A172 (cell line): ENCODE measurements around the gene AJM1. TPM values are rescaled to one million over a fixed set of nuclear protein-coding genes. Genes with fewer than 3 reads are reported as not detected.
A peak's percentile ranks its signal among the peaks of the same experiment; 100 is the strongest.

Experiments
- DNase-seq: peaks from one replicate; pipeline ENCODE4 v3.0.0-alpha.2; 2015; ENCODE audit warnings: low spot score
- total RNA-seq: library from RNA; depleted of rRNA; stranded (reverse); fragments of >200 nt; shearing (Covaris generic); gene quantifications from 2 replicates; pipeline ENCODE4 v1.2.3, GENCODE V29; 2014

The AJM1 gene
- total RNA-seq, 1 experiment from 2014 or later: 2.1 TPM

GRCh38 chr9:136844761-136845464 lies 2.6 kb downstream of the AJM1 start:
- DNase-seq: no peak

GRCh38 chr9:136845465-136846260 lies 3.4 kb downstream of the AJM1 start:
- no peak for DNase-seq

- no peak for DNase-seq
These were observed 4.3 kb downstream of the AJM1 start for GRCh38 chr9:136846376-136847087.

DNA sequence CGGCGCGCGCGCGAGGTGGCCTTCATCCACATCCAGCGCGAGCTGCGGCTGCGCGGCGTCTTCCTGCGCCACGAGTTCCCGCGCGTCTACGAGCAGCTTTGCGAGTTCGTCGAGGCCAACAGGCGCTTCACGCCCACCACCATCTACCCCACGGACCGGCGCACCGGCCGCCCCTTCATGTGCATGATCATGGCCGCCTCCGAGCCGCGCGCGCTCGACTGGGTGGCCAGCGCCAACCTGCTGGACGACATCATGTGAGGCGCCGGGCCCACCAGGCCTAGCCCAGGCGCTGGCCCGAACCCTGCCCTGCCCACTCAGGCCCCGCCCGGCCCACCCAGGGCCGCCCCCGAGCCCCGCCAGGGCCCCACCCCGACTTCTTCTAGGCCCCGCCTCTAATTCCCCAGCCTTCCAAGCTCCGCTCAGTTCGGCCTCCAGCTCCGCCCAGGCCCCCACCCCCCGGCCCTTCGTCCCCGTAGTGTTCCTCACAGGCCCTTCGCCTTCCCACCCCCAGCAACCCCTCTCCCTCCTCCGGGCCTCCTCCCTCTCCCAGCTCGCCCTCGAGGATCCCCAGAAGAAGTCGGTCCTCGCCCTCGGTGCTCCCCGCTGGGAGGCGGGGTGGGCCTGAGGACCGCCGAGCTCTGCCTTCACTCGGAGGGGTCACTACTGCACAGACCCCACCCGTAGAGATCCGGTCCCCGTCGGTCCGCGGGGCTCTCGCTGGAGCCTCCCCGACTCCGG lies 5.0 kb downstream of the AJM1 start:
- DNase-seq: no peak

DNA sequence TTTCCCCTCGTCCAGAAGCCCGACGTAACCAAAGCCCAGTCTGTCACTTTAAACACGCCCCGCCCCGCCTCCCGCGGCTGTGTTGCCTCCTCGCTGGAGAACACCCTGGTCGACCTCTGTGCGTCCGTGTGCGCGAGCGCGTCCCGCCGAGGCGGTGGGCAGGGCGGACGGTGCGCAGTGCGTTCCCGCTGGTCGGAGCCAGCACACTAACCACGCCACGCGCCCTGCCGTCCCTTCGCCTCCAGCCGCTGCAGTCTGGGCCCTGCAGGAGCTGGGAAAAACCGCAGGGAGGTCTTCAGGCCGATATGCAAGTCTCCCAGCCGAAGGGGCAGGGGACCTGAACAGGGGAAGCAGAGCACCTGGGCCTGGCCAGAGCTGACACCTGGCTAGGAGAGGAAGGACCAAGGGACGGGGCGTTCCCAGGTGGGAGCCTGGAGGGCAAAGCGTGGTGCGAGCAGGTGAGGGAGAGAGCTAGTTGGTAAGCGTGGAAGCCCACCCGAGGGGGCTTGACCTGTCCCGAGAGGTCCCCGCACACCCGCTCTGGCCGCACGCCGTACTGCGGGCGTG lies 5.6 kb downstream of the AJM1 start:
- DNase-seq: no peak

- no peak for DNase-seq
These were observed 6.2 kb downstream of the AJM1 start for GRCh38 chr9:136848393-136849037.

DNA sequence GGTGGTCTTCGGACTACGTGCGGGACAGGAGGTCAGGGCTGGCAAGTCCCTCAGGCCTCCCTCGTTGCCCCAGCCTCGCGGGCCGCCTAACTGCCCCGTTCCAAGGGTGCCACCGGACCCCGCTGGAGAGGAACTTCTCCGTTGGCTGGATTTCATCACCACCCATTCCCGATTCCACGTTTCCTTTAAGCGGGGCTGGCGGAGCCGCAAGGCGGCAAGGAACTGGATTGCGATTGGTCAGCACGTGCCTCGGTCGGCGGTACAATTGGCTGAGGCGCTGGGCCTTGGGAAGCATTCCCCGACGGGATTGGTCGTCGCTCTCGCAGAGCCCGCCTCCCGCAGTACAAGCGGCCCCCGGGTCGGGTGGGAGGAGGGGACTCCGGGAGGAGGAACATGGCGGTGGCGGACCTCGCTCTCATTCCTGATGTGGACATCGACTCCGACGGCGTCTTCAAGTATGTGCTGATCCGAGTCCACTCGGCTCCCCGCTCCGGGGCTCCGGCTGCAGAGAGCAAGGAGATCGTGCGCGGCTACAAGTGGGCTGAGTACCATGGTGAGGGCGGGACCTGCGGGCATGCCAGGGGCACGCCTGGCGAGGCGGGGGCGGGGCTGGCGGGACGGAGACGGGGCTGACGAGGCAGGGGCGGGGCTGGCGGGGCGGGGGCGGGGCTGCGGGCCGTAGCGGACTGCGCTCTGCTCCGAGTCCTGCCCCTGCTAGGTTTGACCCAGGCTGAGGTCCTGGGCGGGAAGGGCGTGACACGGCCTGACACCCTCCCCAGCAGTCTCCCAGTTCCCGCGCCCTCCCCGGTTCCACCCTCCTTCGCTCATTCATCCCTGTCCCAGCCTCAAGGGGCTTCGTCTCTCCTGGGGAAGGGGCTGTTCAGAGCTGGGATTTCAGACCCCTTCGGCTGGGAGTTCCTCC lies 7.0 kb downstream of the AJM1 start, which contains the start of gene PHPT1:
Gene PHPT1, plus strand, starts transcription at position 372 of the 922 bp plus-strand sequence. Its CDS starts 22 bp downstream, at position 394.
- peak; percentile 99 for DNase-seq

DNA sequence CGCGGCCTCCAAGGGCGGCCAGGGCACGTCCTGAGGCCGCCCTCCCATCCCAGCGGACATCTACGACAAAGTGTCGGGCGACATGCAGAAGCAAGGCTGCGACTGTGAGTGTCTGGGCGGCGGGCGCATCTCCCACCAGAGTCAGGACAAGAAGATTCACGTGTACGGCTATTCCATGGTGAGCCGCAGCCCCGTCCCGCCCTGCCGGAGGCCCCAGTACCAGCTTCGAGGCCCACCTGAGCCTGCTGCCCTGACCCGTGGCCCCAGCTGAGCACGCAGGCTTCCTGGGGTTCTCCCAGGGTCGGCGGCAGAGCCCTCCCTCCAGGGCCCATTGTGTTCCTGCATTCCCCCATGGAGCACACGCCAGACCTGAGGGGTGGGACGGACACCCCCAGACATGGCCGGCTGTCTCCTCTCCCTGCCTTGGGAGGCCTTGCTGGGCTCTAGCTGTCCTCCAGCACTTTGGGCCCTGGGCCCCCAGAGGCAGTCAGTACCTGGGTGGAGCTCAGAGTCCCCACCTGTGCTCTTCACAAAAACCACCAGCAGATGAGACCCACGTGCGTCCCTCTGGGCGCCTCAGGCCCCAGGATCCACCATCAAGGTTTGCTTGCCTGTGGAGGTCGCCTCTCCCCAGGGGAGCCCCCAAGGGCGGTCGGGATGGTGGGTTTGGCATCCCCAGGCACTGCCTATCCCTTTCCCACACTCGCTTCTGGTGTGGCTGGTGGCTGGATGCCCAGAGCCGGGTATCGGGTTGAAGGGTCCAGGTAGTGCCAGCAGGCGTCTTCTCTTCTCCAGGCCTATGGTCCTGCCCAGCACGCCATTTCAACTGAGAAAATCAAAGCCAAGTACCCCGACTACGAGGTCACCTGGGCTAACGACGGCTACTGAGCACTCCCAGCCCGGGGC lies 7.9 kb downstream of the AJM1 start:
- DNase-seq: no peak

- DNase-seq: no peak
These were observed 8.8 kb downstream of the AJM1 start for GRCh38 chr9:136850866-136851775.

GRCh38 chr9:136851941-136852663 lies 9.8 kb downstream of the AJM1 start, which contains the start of gene MAMDC4:
MAMDC4 (plus strand) TSS chr9:136852346; CDS start chr9:136852417, 71 bp downstream.
- no peak for DNase-seq

DNA sequence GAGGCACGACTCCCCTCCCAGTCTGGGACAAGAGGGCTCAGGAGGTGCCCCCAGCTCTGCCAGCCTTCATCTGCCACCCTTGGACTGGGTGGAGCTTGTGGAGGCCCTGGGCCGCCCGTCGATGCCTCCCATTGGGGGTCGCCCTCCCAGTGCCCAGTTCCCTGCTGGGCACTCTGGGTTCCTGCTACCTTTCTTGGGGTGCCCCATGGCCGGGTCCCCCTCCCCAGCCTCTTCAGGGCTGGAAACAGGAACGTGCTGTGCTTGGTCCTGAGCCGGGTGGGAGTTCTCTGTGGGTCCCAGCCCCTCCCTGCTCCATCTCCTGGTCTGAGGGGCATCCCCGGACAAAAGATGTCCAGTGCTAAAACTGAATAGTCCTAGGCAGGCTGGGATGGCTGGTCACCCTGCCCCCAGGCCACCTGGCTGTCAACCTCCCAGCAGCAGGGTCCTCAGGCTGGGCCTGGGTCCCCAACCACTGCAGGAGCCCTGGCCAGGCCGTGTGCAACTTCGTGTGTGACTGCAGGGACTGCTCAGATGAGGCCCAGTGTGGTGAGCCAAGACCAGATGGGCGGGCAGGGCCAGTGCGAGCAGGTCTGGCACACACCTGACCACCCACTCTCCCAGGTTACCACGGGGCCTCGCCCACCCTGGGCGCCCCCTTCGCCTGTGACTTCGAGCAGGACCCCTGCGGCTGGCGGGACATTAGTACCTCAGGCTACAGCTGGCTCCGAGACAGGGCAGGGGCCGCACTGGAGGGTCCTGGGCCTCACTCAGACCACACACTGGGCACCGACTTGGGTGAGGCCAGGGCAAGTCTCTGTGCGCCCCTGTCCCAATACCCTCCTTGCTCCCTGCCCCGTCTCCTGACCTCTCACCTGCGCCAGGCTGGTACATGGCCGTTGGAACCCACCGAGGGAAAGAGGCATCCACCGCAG lies 10.7 kb downstream of the AJM1 start:
- no peak for DNase-seq

- DNase-seq: no peak
These were observed 11.4 kb downstream of the AJM1 start for GRCh38 chr9:136853596-136854112.

GRCh38 chr9:136854113-136854841 lies 12.0 kb downstream of the AJM1 start:
- DNase-seq: no peak

DNA sequence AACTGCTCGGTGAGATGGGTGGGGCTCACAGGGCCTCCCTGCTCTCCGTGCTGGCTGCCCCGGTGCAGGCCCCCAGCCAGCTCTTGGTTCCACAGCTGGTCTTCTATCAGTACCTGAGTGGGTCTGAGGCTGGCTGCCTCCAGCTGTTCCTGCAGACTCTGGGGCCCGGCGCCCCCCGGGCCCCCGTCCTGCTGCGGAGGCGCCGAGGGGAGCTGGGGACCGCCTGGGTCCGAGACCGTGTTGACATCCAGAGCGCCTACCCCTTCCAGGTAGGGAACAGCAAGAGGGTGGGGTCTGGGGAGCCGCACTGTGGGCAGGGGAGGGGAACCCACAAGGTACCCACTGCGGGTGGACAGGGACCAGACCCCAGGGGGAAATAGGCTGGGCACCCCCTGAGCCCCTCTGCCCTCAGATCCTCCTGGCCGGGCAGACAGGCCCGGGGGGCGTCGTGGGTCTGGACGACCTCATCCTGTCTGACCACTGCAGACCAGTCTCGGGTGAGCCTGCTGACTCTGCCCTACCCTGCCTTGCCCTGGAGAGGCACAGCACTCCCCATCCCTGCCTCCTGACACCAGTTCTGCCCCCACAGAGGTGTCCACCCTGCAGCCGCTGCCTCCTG lies 12.7 kb downstream of the AJM1 start:
- DNase-seq: no peak
